Gastroesophageal sphincter (tissue), 3 donors: ENCODE data around the gene RRBP1.
A peak's percentile ranks its signal among the peaks of the same experiment; 100 is the strongest.

ENCODE experiments used
- POLR2A ChIP-seq, 2 donors: fragments of 450-650 bp; IDR thresholded peaks; one replicate each; pipeline ENCODE4 v1.6.1; 2017; ENCODE audit warnings: antibody characterized with exemption in 2 of 2, mild to moderate bottlenecking in 2 of 2, moderate library complexity in 1 of 2
- TF ChIP-seq, protein P1 (sequence below), 4 experiments: fragments of 200-600 bp in 2 of 4; fragments of 450-650 bp in 2 of 4; sonication (generic) in 1 of 4; IDR thresholded peaks; one replicate each; pipeline ENCODE4 v1.5.1; 2017 to 2019; ENCODE audit warnings: antibody characterized with exemption in 4 of 4, mild to moderate bottlenecking in 2 of 4, moderate library complexity in 2 of 4

DNA sequence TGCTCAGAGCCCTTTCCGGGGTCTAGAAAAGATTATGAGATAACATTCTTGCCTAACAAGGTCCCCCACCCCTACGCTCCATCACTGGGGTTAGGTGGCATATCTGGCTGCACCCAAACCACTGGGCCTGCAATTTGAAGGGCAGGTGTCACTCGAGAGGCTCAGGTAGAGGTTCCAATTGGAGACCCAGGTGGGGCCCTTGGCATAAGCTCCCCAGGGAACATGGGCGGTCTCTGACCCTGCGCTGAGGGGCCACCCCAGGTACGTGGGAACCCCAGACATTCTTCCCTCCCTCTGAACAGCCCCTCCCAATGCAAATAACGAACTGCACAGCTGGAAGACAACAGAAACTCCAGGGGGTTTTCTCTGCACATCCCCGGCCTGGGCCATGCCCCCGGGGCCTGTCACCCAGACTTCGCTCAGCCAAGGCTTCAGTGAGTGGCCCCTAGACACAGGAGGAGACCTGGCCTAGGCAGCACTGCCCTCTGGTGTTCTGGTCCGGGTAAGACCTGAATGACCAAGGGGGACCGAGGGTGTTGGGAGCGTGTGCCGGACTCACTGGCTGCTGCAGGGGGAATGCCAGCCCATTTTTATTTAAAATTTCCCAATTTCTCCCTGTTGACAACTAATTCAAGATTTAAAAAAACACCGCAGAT, 64.7 kb downstream of the RRBP1 start:
- TF ChIP-seq, protein P1, sequence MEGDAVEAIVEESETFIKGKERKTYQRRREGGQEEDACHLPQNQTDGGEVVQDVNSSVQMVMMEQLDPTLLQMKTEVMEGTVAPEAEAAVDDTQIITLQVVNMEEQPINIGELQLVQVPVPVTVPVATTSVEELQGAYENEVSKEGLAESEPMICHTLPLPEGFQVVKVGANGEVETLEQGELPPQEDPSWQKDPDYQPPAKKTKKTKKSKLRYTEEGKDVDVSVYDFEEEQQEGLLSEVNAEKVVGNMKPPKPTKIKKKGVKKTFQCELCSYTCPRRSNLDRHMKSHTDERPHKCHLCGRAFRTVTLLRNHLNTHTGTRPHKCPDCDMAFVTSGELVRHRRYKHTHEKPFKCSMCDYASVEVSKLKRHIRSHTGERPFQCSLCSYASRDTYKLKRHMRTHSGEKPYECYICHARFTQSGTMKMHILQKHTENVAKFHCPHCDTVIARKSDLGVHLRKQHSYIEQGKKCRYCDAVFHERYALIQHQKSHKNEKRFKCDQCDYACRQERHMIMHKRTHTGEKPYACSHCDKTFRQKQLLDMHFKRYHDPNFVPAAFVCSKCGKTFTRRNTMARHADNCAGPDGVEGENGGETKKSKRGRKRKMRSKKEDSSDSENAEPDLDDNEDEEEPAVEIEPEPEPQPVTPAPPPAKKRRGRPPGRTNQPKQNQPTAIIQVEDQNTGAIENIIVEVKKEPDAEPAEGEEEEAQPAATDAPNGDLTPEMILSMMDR (IDR thresholded peaks at IDR 0.05) = peak in 3 of 4 experiments; percentile 91 to 95 (median 92)
- TF ChIP-seq POLR2A (IDR thresholded peaks at IDR 0.05) = no peak
